Psoas muscle (tissue), 8 donors: ENCODE data around the gene GPS1. TPM values are rescaled to one million over a fixed set of nuclear protein-coding genes. Genes with fewer than 3 reads are reported as not detected.

ENCODE experiments used
- ATAC-seq, 4 donors: fragments of 200-7000 bp; cut with Tn5 transposase; one replicate each; pipeline ENCODE4 v1.9.1; 2020; ENCODE audit warnings: moderate library complexity in 3 of 4, mild to moderate bottlenecking in 2 of 4
- DNase-seq, 2 donors: peaks; one replicate each; pipeline ENCODE4 v3.0.0-alpha.2; 2020
- H3K27ac ChIP-seq: fragments of 200-600 bp; one replicate; pipeline ENCODE4 v1.8.0; 2022
- H3K27me3 ChIP-seq, 3 donors: fragments of 200-600 bp in 1 of 3; one replicate each; pipeline versions ENCODE4 v1.6.1 to v1.8.0; 2013 to 2022; ENCODE audit warnings: low read length in 2 of 3, mild to moderate bottlenecking in 2 of 3, moderate library complexity in 1 of 3; ENCODE audit not compliant: insufficient read depth in 3 of 3
- H3K36me3 ChIP-seq, 2 donors: fragments of 200-600 bp in 1 of 2; one replicate each; pipeline versions ENCODE4 v1.6.1 to v1.8.0; 2013 to 2022; ENCODE audit warnings: low read depth in 1 of 2, mild to moderate bottlenecking in 1 of 2, moderate library complexity in 1 of 2; ENCODE audit not compliant: insufficient read depth in 1 of 2
- H3K4me1 ChIP-seq: fragments of 200-600 bp; one replicate; pipeline ENCODE4 v1.8.0; 2022
- H3K4me3 ChIP-seq: fragments of 200-600 bp; one replicate; pipeline ENCODE4 v1.8.0; 2022; ENCODE audit warnings: mild to moderate bottlenecking
- H3K9me3 ChIP-seq: fragments of 200-600 bp; one replicate; pipeline ENCODE4 v1.8.0; 2022
- CTCF ChIP-seq: fragments of 200-600 bp; IDR thresholded peaks from one replicate; pipeline ENCODE4 v1.8.0; 2022; ENCODE audit warnings: antibody characterized with exemption
- WGBS, 3 donors: extraction: QIAGEN DNeasy Blood & Tissue Kit; methylation state at CpG; one replicate each; pipeline versions ENCODE4 v1.1.6 to v1.1.7; 2013; 5-methylcytosine and 5-hydroxymethylcytosine counted together
- intact Hi-C, 2 donors: fragments of 100-400 bp; cut with DNase I; formaldehyde crosslinking; loops; one replicate each; pipeline versions ENCODE4 v1.11.0 to v1.14.2; 2022
- polyA plus RNA-seq, 3 donors: library from polyadenylated mRNA; stranded (reverse); fragments of 200-250 nt; gene quantifications; one replicate each; pipeline ENCODE4 v1.2.3, GENCODE V29; 2013
- total RNA-seq, 4 donors: library from RNA; stranded (reverse); fragmentation: NEBNext Ultra II Directional in 2 of 4; extraction: Animal tissue kit (Norgen Biotek cat#: 25700) in 2 of 4; gene quantifications; one replicate each; pipeline versions ENCODE4 v1.2.1 to v1.2.4, GENCODE V29; 2021 to 2023
- donor health status: healthy with polysubstance abuse.
- donor health status: DM: no; HTN: no; CAD: no; lungs with moderate emphysema.
- donor health status: Bipolar disorder and iron deficiency.
- donor health status: healthy.
- donor health status: DM: yes; HTN: yes; CAD: no.
- donor health status: DM: no; HTN: no; CAD: no.
- donor health status: DM: no; HTN: no; CAD: no.
- donor health status: DM: yes; HTN: yes; CAD: no.

Gene GPS1
- total and polyA plus RNA-seq, 7 donors, result 87.1 to 114 (median 104) TPM

- WGBS, 3 donors, result 51 to 67% (median 58%) methylated on average over 17 of the region's 17 CpGs
- peaks cover 10 to 98% of the 10 kb centered on the region in 2 donors for H3K36me3 ChIP-seq
Measured at GRCh38 chr17:82058230-82058854, 6.6 kb downstream of the GPS1 start.

GRCh38 chr17:82058855-82059249 lies 7.2 kb downstream of the GPS1 start:
- 66 to 72% (median 67%) methylated on average over 9 to 10 of the region's 10 CpGs for WGBS, 3 donors
- TF ChIP-seq CTCF, result no peak
- no peak for ATAC-seq
- intact Hi-C loops, result no loop called here
- Histone ChIP-seq H3K27me3 (no peaks in the 10 kb centered on the region), H3K9me3 (no peaks in the 10 kb centered on the region), H3K36me3 (peaks cover 10 to 98% of the 10 kb centered on the region in 2 donors), H3K4me3 (no peak overlapping the region), H3K27ac (no peak overlapping the region), H3K4me1 (no peaks in the 10 kb centered on the region)
- peak; percentile 8 to 39 for DNase-seq

More at GRCh38 chr17:82058230-82058854, 6.6 kb downstream of the GPS1 start:
- H3K27ac ChIP-seq, result no peak overlapping the region
- intact Hi-C loops, result no loop called here
- no peak overlapping the region for H3K4me3 ChIP-seq
- ATAC-seq, result no peak
- H3K27me3 ChIP-seq, result no peaks in the 10 kb centered on the region
- no peaks in the 10 kb centered on the region for H3K9me3 ChIP-seq
- peaks cover 4% of the 10 kb centered on the region for H3K4me1 ChIP-seq
- TF ChIP-seq CTCF, result no peak
- peak in 1 of 2 donors; percentile 11 for DNase-seq

GRCh38 chr17:82059272-82060000 lies 7.7 kb downstream of the GPS1 start:
- DNase-seq (peak in 1 of 2 donors; percentile 45), ATAC-seq (no peak)
- no peak for TF ChIP-seq CTCF
- H3K36me3 ChIP-seq, result peaks cover 10 to 98% of the 10 kb centered on the region in 2 donors
- H3K9me3 ChIP-seq, result no peaks in the 10 kb centered on the region
- 53 to 61% (median 53%) methylated on average over 19 of the region's 19 CpGs for WGBS, 3 donors
- intact Hi-C loops, result no loop called here
- H3K27ac ChIP-seq, result no peak overlapping the region
- no peak overlapping the region for H3K4me3 ChIP-seq
- peaks cover 4% of the 10 kb centered on the region for H3K4me1 ChIP-seq
- H3K27me3 ChIP-seq, result no peaks in the 10 kb centered on the region

GRCh38 chr17:82060001-82060380 lies 8.3 kb downstream of the GPS1 start:
- Histone ChIP-seq H3K4me3 (no peak overlapping the region), H3K27me3 (no peaks in the 10 kb centered on the region), H3K27ac (no peak overlapping the region), H3K4me1 (peaks cover 9% of the 10 kb centered on the region), H3K36me3 (peaks cover 10 to 92% of the 10 kb centered on the region in 2 donors), H3K9me3 (no peaks in the 10 kb centered on the region)
- ATAC-seq, result no peak
- intact Hi-C loops, result no loop called here
- WGBS, 3 donors, result 75 to 88% (median 77%) methylated on average over 16 of the region's 16 CpGs
- DNase-seq, result peak in 1 of 2 donors; percentile 43
- no peak for TF ChIP-seq CTCF
